ENCODE results near the gene UBAP1.
"Not testable (repeated sequence)": the region's sequence is repeated elsewhere in the genome, so short reads cannot be mapped to it uniquely, and the experiment has no call there.

Gene UBAP1

GRCh38 chr9:34179213-34180136, 632 bp downstream of the UBAP1 start:
- no peak for DNase-seq

GRCh38 chr9:34185778-34186551, 7.1 kb downstream of the UBAP1 start:
- DNase-seq = peak in 1 of 2 donors; percentile 32

GRCh38 chr9:34187891-34188240, 9.0 kb downstream of the UBAP1 start:
- DNase-seq = no peak

GRCh38 chr9:34190996-34191892, 12.4 kb downstream of the UBAP1 start:
- DNase-seq = no peak

GRCh38 chr9:34195143-34195542, 16.3 kb downstream of the UBAP1 start:
- no peak for DNase-seq

GRCh38 chr9:34197286-34197685, 18.4 kb downstream of the UBAP1 start:
- DNase-seq = not testable (repeated sequence)

- DNase-seq = no peak
These were observed 19.2 kb downstream of the UBAP1 start for GRCh38 chr9:34197756-34198711.

GRCh38 chr9:34200092-34200491, 21.2 kb downstream of the UBAP1 start:
- DNase-seq = no peak

- DNase-seq = no peak
These were observed 24.6 kb downstream of the UBAP1 start for GRCh38 chr9:34203275-34203991.

- DNase-seq = no peak
These were observed 25.3 kb downstream of the UBAP1 start for GRCh38 chr9:34203992-34204635.

GRCh38 chr9:34205102-34205501, 26.3 kb downstream of the UBAP1 start:
- DNase-seq = no peak

GRCh38 chr9:34206561-34206960, 27.7 kb downstream of the UBAP1 start:
- no peak for DNase-seq

- no peak for DNase-seq
These were observed 32.6 kb downstream of the UBAP1 start for GRCh38 chr9:34211395-34211794.

GRCh38 chr9:34214354-34215000, 35.6 kb downstream of the UBAP1 start:
- not testable (repeated sequence) for DNase-seq

GRCh38 chr9:34216325-34216724, 37.5 kb downstream of the UBAP1 start:
- no peak for DNase-seq

- not testable (repeated sequence) for DNase-seq
These were observed 38.2 kb downstream of the UBAP1 start for GRCh38 chr9:34217015-34217414.

- no peak for DNase-seq
These were observed 39.6 kb downstream of the UBAP1 start for GRCh38 chr9:34218446-34218845.

GRCh38 chr9:34219421-34219820, 40.6 kb downstream of the UBAP1 start:
- no peak for DNase-seq

GRCh38 chr9:34220218-34220617, 41.4 kb downstream of the UBAP1 start:
- no peak for DNase-seq

GRCh38 chr9:34224349-34224748, 45.5 kb downstream of the UBAP1 start:
- DNase-seq = no peak

All from hippocampal formation (tissue), 2 donors.